Loucy (cell line): ENCODE data around the gene IMP3.
"Not testable (repeated sequence)": the region's sequence is repeated elsewhere in the genome, so short reads cannot be mapped to it uniquely, and the experiment has no call there.

Source experiments
- H2AFZ ChIP-seq: fragments of 200-600 bp; sonication (generic); 2 replicates; pipeline ENCODE4 v1.6.0; 2016; ENCODE audit warnings: antibody characterized with exemption, mild to moderate bottlenecking, low read length, moderate library complexity
- H3F3A ChIP-seq: fragments of 200-600 bp; 2 replicates; pipeline ENCODE4 v1.6.0; 2016; ENCODE audit warnings: antibody characterized with exemption, low read depth, mild to moderate bottlenecking
- H3K27me3 ChIP-seq: fragments of 200-600 bp; sonication (generic); 2 replicates; pipeline ENCODE4 v1.6.1; 2014; ENCODE audit warnings: low read length, mild to moderate bottlenecking; ENCODE audit not compliant: insufficient read depth, poor library complexity, severe bottlenecking
- H3K36me3 ChIP-seq: fragments of 200-600 bp; sonication (generic); 2 replicates; pipeline ENCODE4 v1.6.1; 2016; ENCODE audit warnings: low read length; ENCODE audit not compliant: insufficient read depth
- H3K4me1 ChIP-seq: fragments of 200-600 bp; sonication (generic); 2 replicates; pipeline ENCODE4 v1.5.1; 2014; ENCODE audit warnings: low read length, mild to moderate bottlenecking; ENCODE audit not compliant: insufficient read depth, poor library complexity, severe bottlenecking
- H3K4me2 ChIP-seq: fragments of 200-600 bp; sonication (generic); 2 replicates; pipeline ENCODE4 v1.6.0; 2014; ENCODE audit warnings: antibody characterized with exemption, low read length, low read depth, mild to moderate bottlenecking; ENCODE audit not compliant: poor library complexity, severe bottlenecking
- H3K4me3 ChIP-seq: fragments of 200-600 bp; sonication (generic); 2 replicates; pipeline ENCODE4 v1.5.1; 2014; ENCODE audit warnings: low read length, mild to moderate bottlenecking, mixed read lengths; ENCODE audit not compliant: poor library complexity, severe bottlenecking
- H3K79me2 ChIP-seq: fragments of 200-600 bp; sonication (generic); 2 replicates; pipeline ENCODE4 v1.6.1; 2014; ENCODE audit warnings: low read length; ENCODE audit not compliant: insufficient read depth
- H3K9ac ChIP-seq: fragments of 200-600 bp; sonication (generic); 2 replicates; pipeline ENCODE4 v1.6.0; 2014; ENCODE audit warnings: mild to moderate bottlenecking, low read depth, low read length, moderate library complexity; ENCODE audit not compliant: poor library complexity, severe bottlenecking
- H3K9me2 ChIP-seq: fragments of 200-600 bp; sonication (generic); replicated peaks from 2 replicates; pipeline ENCODE4 v1.6.1; 2016; ENCODE audit warnings: low read depth, low read length, mixed read lengths
- H3K9me3 ChIP-seq: fragments of 200-600 bp; sonication (generic); 2 replicates; pipeline ENCODE4 v1.6.1; 2014; ENCODE audit warnings: mild to moderate bottlenecking, antibody characterized with exemption, low read length, low read depth; ENCODE audit not compliant: insufficient read depth
- H4K20me1 ChIP-seq: fragments of 200-600 bp; sonication (generic); 2 replicates; pipeline ENCODE4 v1.6.0; 2014; ENCODE audit warnings: antibody characterized with exemption, low read length, mild to moderate bottlenecking; ENCODE audit not compliant: insufficient read depth, poor library complexity, severe bottlenecking
- CTCF ChIP-seq: fragments of 200-600 bp; sonication (generic); conservative IDR thresholded peaks from 2 replicates; pipeline ENCODE4 v1.5.1; 2014; ENCODE audit warnings: mild to moderate bottlenecking, antibody characterized with exemption, low read length
- EZH2phosphoT487 ChIP-seq: fragments of 200-600 bp; IDR thresholded peaks from 2 replicates; pipeline ENCODE4 v1.6.1; 2018; ENCODE audit warnings: antibody characterized with exemption, mild to moderate bottlenecking, moderate library complexity, borderline replicate concordance

IMP3 gene

GRCh38 chr15:75687486-75688277 is 47.7 kb upstream of the IMP3 start:
- Histone ChIP-seq H3K9me2 (no peaks in the 10 kb centered on the region), H3K9ac (no peak overlapping the region), H3F3A (no peaks in the 10 kb centered on the region), H3K79me2 (no peaks in the 10 kb centered on the region), H3K4me2 (no peak overlapping the region), H3K9me3 (no peaks in the 10 kb centered on the region), H3K36me3 (no peaks in the 10 kb centered on the region), H3K4me1 (peaks cover 3% of the 10 kb centered on the region), H3K27me3 (no peaks in the 10 kb centered on the region), H4K20me1 (no peaks in the 10 kb centered on the region), H2AFZ (no peak overlapping the region), H3K4me3 (no peak overlapping the region)
- TF ChIP-seq CTCF (no peak), EZH2phosphoT487 (no peak)

DNA sequence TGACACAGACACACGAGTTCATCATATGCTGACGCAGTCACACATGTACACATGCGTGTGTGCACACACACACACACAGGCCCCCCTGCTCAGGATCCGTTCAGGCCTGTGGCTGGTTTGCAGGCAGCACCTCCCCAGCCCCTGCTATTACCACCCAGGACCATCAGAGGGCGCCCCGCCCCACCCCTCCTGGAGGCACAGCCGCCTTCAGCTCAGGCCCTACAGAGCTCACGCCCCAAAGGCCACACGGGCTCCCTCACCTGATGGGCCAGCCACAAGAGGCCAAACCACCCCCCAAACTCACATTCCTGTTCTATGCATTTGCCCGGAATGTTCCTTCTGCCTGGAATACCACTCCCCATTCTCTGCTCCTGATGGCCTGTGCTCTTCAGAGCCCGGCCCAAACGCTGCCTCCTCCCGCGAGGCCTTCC is 46.2 kb upstream of the IMP3 start:
- H3K4me3 ChIP-seq, H4K20me1 ChIP-seq, H3K9me3 ChIP-seq, H3F3A ChIP-seq, H3K4me2 ChIP-seq, H3K79me2 ChIP-seq, H3K9me2 ChIP-seq, H3K9ac ChIP-seq, H3K36me3 ChIP-seq, H2AFZ ChIP-seq, H3K4me1 ChIP-seq, H3K27me3 ChIP-seq: not testable (repeated sequence)
- peak; percentile 54 for TF ChIP-seq CTCF

DNA sequence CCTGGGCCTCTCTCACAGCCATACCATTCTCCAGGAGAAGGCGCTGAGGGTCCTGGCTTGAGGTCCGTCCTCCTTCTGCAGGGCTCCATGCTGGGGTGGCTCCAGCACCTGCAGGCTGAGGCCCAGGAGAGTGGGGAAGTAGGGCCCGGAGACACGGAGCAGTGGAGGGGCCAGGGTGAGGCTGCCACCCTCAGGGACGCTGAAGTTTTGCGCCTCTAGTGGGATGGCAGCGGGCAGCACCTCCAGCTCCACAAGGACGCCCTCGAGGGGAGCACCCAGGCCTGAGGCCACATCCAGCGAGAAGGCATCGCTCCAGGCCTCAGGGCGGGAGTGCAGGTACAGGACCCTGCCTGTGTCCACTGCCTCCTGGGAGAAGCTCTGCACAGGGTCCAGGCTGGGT is 45.2 kb upstream of the IMP3 start:
- Histone ChIP-seq H3K4me2 (no peak overlapping the region), H3K4me1 (no peaks in the 10 kb centered on the region), H3K36me3 (no peaks in the 10 kb centered on the region), H4K20me1 (no peaks in the 10 kb centered on the region), H3K27me3 (no peaks in the 10 kb centered on the region), H3K79me2 (no peaks in the 10 kb centered on the region), H3K9ac (no peak overlapping the region), H3K9me2 (no peaks in the 10 kb centered on the region), H3K4me3 (no peak overlapping the region), H3F3A (no peaks in the 10 kb centered on the region), H3K9me3 (no peaks in the 10 kb centered on the region), H2AFZ (no peak overlapping the region)
- TF ChIP-seq CTCF (no peak), EZH2phosphoT487 (no peak)
